ENCODE measurements around the gene MUL1. TPM values are rescaled to one million over a fixed set of nuclear protein-coding genes. Genes with fewer than 3 reads are reported as not detected.

The MUL1 gene
- total RNA-seq, 4 donors from 2014 or later: 14.1 to 35.9 (median 29.3) TPM

- Histone ChIP-seq H3K4me3 (peak within 1 kb of the TSS; percentile 66 to 79), H3K36me3 (no peaks in the 10 kb centered on the region), H3K27me3 (no peaks in the 10 kb centered on the region), H3K27ac (peak within 1 kb of the TSS; percentile 80 to 89), H3K9me3 (no peaks in the 10 kb centered on the region), H3K4me1 (peaks cover 3 to 11% of the 10 kb centered on the region in 2 donors)
- peak; percentile 75 to 78 for DNase-seq
- peak in 1 of 2 donors; percentile 20 for TF ChIP-seq POLR2A (IDR thresholded peaks at IDR 0.05)
- TF ChIP-seq, protein P1, sequence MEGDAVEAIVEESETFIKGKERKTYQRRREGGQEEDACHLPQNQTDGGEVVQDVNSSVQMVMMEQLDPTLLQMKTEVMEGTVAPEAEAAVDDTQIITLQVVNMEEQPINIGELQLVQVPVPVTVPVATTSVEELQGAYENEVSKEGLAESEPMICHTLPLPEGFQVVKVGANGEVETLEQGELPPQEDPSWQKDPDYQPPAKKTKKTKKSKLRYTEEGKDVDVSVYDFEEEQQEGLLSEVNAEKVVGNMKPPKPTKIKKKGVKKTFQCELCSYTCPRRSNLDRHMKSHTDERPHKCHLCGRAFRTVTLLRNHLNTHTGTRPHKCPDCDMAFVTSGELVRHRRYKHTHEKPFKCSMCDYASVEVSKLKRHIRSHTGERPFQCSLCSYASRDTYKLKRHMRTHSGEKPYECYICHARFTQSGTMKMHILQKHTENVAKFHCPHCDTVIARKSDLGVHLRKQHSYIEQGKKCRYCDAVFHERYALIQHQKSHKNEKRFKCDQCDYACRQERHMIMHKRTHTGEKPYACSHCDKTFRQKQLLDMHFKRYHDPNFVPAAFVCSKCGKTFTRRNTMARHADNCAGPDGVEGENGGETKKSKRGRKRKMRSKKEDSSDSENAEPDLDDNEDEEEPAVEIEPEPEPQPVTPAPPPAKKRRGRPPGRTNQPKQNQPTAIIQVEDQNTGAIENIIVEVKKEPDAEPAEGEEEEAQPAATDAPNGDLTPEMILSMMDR (IDR thresholded peaks at IDR 0.05): peak in 1 of 4 experiments; percentile 5
- intact Hi-C loops (cut with DNase I; ENCODE audit: low total_unique reads): no loop called here
These were observed 22.2 kb downstream of the MUL1 start, which contains the start of gene CAMK2N1 for GRCh38 chr1:20485527-20486456. Gene CAMK2N1, minus strand, starts transcription at chr1:20486210. Its CDS starts 831 bp downstream, at chr1:20485379.

GRCh38 chr1:20484519-20485462, 23.2 kb downstream of the MUL1 start:
- no peaks in the 10 kb centered on the region for H3K9me3 ChIP-seq
- peak overlapping the region; percentile 55 to 80 for H3K27ac ChIP-seq
- DNase-seq: peak in 1 of 2 donors; percentile 37
- no peaks in the 10 kb centered on the region for H3K27me3 ChIP-seq
- TF ChIP-seq, protein P1 (IDR thresholded peaks at IDR 0.05): no peak
- TF ChIP-seq POLR2A (IDR thresholded peaks at IDR 0.05): no peak
- intact Hi-C loops (cut with DNase I; ENCODE audit: low total_unique reads): no loop called here
- peaks cover 3 to 11% of the 10 kb centered on the region in 2 donors for H3K4me1 ChIP-seq
- H3K4me3 ChIP-seq: peak overlapping the region; percentile 66 to 79
- no peaks in the 10 kb centered on the region for H3K36me3 ChIP-seq

DNA sequence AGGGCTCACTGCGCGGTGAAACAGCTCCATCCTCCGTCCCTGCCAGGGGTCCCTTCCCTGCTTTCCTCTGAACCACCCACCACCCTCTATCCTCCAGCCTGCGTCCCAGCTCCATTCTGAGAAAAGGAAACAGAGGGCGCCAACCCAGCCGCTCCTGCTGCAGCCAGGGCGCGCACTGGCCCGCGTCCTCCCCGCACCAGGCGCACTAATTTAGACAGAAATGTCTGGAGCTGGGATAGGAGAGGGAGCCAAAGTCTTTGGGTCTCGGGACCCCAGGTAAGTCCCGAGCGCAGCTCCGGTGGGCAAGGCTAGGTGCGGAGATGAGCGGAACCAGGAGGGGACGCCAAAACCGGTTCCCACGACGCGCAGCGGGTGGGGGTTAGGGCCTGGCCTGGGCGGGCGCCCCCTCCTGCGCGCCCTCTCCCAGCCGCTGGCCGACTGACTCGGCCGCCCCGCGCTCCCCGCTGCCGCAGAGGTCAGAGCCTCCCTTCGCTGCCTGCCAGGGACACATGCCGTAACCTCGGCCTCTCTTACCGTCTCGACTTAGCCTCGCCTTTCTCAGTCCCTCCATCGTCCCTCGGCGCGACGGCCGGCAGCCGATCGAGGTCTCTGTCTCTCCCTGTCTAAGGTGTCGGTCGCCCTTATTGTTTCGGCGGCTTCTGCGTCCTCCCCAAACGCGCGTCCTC, 24.0 kb downstream of the MUL1 start:
- Histone ChIP-seq H3K4me3 (peak overlapping the region; percentile 66 to 79), H3K9me3 (no peaks in the 10 kb centered on the region), H3K4me1 (peaks cover 3 to 11% of the 10 kb centered on the region in 2 donors), H3K36me3 (no peaks in the 10 kb centered on the region), H3K27ac (peak overlapping the region; percentile 55 to 80), H3K27me3 (no peaks in the 10 kb centered on the region)
- intact Hi-C loops (cut with DNase I; ENCODE audit: low total_unique reads): no loop called here
- DNase-seq: peak in 1 of 2 donors; percentile 22
- TF ChIP-seq POLR2A (IDR thresholded peaks at IDR 0.05): peak in 1 of 2 donors; percentile 13
- TF ChIP-seq, protein P1 (IDR thresholded peaks at IDR 0.05): peak in 2 of 4 experiments; percentile 11 to 12

DNA sequence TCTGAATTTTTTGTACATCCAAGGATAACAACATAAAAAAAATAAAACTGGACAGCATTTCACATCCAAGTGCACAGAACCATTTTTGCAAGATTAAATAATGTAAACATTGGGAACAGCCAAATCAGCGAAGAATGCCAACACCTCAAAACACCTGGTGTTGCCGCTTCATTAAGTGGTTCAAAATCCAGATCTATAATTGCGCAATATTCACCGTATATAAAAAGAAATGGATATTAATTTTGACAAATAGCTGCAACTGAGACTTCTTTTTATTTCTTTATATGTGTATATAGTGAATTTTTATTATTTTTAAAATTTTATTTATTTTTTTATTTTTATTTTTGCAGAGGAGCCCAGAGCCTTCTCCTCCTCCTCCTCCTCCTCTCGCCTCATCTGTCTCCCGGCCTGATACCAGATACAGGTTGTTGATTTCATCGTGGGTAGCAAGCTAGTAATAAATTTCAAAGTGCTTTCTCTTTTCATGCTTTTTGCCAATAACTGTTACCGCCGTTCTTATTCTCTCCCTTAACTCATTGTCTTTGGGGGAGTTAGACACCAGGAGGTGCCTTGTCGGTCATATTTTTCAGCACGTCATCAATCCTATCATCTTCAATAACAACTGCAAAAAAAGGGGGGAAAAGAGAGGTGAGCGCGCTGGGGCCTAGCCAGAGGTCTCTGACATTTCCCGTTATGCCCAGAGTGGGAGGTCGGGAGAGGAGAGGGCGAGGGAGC, 24.7 kb downstream of the MUL1 start:
- Histone ChIP-seq H3K4me1 (peaks cover 3 to 11% of the 10 kb centered on the region in 2 donors), H3K4me3 (peak overlapping the region; percentile 66 to 79), H3K9me3 (no peaks in the 10 kb centered on the region), H3K27me3 (no peaks in the 10 kb centered on the region), H3K36me3 (no peaks in the 10 kb centered on the region), H3K27ac (peak overlapping the region in 1 of 2 donors; percentile 80)
- intact Hi-C loops (cut with DNase I; ENCODE audit: low total_unique reads): no loop called here
- TF ChIP-seq, protein P1 (IDR thresholded peaks at IDR 0.05): no peak
- no peak for TF ChIP-seq POLR2A (IDR thresholded peaks at IDR 0.05)
- no peak for DNase-seq

Measured in uterus (tissue), 4 donors.